GM12872 (cell line): Measurements from ENCODE around the gene STRBP.

Experiments used
- CTCF ChIP-seq: IDR thresholded peaks from 3 replicates; pipeline ENCODE4 v1.5.1; 2011; ENCODE audit warnings: low read depth, mild to moderate bottlenecking, low read length, moderate library complexity; ENCODE audit not compliant: insufficient read depth

Gene STRBP

GRCh38 chr9:123220127-123220526 lies 48.3 kb downstream of the STRBP start:
- no peak for TF ChIP-seq CTCF

- no peak for TF ChIP-seq CTCF
Observed at GRCh38 chr9:123218831-123219230, 49.6 kb downstream of the STRBP start.

DNA sequence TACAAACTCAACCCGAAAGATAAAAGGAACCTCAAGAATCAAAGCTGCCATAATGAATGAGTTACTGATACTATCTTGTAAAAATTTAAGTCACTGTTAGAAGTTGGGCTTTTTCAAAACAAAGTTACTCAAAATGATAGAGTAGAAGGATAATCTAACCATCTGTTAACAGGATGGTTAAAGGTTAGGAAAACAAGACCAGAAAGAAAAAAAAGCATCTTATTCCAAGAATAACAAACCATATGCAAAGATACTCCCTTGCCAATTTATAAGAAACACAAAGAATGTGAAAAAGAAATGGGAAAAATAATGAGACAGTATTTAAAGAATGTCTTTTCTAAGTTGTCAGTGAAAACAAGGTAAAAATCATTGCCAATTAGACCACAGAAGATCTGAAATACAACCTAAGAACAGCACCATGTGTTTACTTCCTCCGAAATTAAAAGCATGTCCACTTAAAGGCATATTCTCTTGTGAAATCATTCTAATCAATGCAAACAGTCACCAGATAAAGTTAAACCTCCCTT lies 51.2 kb downstream of the STRBP start:
- no peak for TF ChIP-seq CTCF

GRCh38 chr9:123216251-123216797 lies 52.1 kb downstream of the STRBP start:
- TF ChIP-seq CTCF, result no peak

- TF ChIP-seq CTCF, result no peak
Observed at GRCh38 chr9:123211081-123211480, 57.3 kb downstream of the STRBP start.

- TF ChIP-seq CTCF, result no peak
Observed at GRCh38 chr9:123208626-123209174, 59.7 kb downstream of the STRBP start.

DNA sequence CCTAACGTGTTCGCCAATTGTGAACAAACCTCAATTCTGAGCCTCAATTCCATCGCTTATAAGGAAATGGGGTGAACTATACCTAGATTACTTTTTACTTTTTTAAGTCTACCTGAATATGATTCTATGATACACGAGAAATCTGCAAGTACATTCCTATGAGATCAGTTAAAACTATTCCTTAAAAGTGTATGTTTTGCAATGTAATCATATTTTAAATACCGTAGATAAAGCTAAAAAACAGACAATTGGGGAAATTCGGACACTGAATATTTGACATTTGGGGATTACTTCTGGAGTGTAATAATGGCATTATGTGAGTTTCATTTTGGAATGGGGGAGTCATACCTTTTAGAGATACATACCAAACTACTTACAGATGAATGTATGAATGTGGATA lies 62.3 kb downstream of the STRBP start:
- no peak for TF ChIP-seq CTCF
